CD4-positive, CD25-positive, alpha-beta regulatory T cell (primary cell): ENCODE data around the gene WRAP53. TPM values are rescaled to one million over a fixed set of nuclear protein-coding genes. Genes with fewer than 3 reads are reported as not detected.

Experiments used
- ATAC-seq, 2 donors: fragments of 150-1000 bp; cut with Tn5 transposase; one replicate each; pipeline ENCODE4 v1.10.0; 2021; ENCODE audit warnings: low read depth in 2 of 2, moderate number of reproducible peaks in 2 of 2, moderate library complexity in 1 of 2
- DNase-seq, 3 donors: peaks; one replicate each; pipeline versions ENCODE4 v3.0.0 to v3.0.0-alpha.2; 2012 to 2022; ENCODE audit warnings: mixed read lengths in 1 of 3
- H3K27ac ChIP-seq: one replicate; pipeline ENCODE4 v1.7.0; 2013; ENCODE audit warnings: mild to moderate bottlenecking, low read length; ENCODE audit not compliant: insufficient read depth, poor library complexity, severe bottlenecking
- H3K27me3 ChIP-seq: one replicate; pipeline ENCODE4 v1.7.0; 2013; ENCODE audit warnings: low read length; ENCODE audit not compliant: control insufficient read depth, insufficient read depth
- H3K36me3 ChIP-seq: one replicate; pipeline ENCODE4 v1.7.0; 2013; ENCODE audit warnings: mild to moderate bottlenecking, low read length, moderate library complexity; ENCODE audit not compliant: control insufficient read depth, insufficient read depth
- H3K4me1 ChIP-seq: 2 replicates; pipeline ENCODE4 v1.7.0; 2013; ENCODE audit warnings: mild to moderate bottlenecking, low read length; ENCODE audit not compliant: insufficient read depth, control insufficient read depth, poor library complexity, severe bottlenecking
- H3K4me3 ChIP-seq: one replicate; pipeline ENCODE4 v1.7.0; 2013; ENCODE audit warnings: low read depth, mild to moderate bottlenecking, low read length, moderate library complexity
- H3K9me3 ChIP-seq, 2 experiments: 1 replicate in 1 of 2; 2 replicates in 1 of 2; pipeline ENCODE4 v1.7.0; 2013; ENCODE audit warnings: low read length in 2 of 2, mild to moderate bottlenecking in 1 of 2, moderate library complexity in 1 of 2; ENCODE audit not compliant: control insufficient read depth in 2 of 2
- H3K27ac Mint-ChIP-seq, 3 donors: one replicate each; pipeline ENCODE4 v1.8.0; 2020 to 2022; ENCODE audit warnings: mild to moderate bottlenecking in 3 of 3, mixed read lengths in 3 of 3, moderate library complexity in 2 of 3
- H3K27me3 Mint-ChIP-seq: one replicate; pipeline ENCODE4 v1.8.0; 2022; ENCODE audit warnings: mild to moderate bottlenecking, mixed read lengths
- H3K36me3 Mint-ChIP-seq: one replicate; pipeline ENCODE4 v1.8.0; 2020; ENCODE audit warnings: mixed read lengths
- H3K4me1 Mint-ChIP-seq, 4 donors: one replicate each; pipeline ENCODE4 v1.8.0; 2020 to 2022; ENCODE audit warnings: mixed read lengths in 4 of 4, mild to moderate bottlenecking in 1 of 4
- H3K4me3 Mint-ChIP-seq, 4 donors: one replicate each; pipeline ENCODE4 v1.8.0; 2020 to 2022; ENCODE audit warnings: mild to moderate bottlenecking in 4 of 4, mixed read lengths in 4 of 4, moderate library complexity in 3 of 4
- H3K9me3 Mint-ChIP-seq, 7 donors: one replicate each; pipeline ENCODE4 v1.8.0; 2020 to 2022; ENCODE audit warnings: mixed read lengths in 7 of 7, mild to moderate bottlenecking in 3 of 7, moderate library complexity in 2 of 7
- polyA plus RNA-seq, 4 donors: library from polyadenylated mRNA; unstranded; fragments of 300-500 nt; fragmentation: Illumina TruSeq; gene quantifications; one replicate each; pipeline ENCODE4 v1.2.3, GENCODE V29; 2021
- total RNA-seq: library from RNA; stranded (reverse); gene quantifications from one replicate; pipeline ENCODE4 v1.2.3, GENCODE V29; 2022

WRAP53 gene
- total and polyA plus RNA-seq, 5 donors from 2014 or later: 7.9 to 16.4 (median 11.3) TPM

GRCh38 chr17:7742729-7743128 lies 54.5 kb downstream of the WRAP53 start:
- Mint-ChIP-seq H3K9me3 (peaks cover 0 to 1% (median 0%) of the 10 kb centered on the region in 7 donors), H3K27me3 (peaks cover 34% of the 10 kb centered on the region), H3K4me1 (peaks cover 0 to 3% (median 0%) of the 10 kb centered on the region in 4 donors), H3K36me3 (no peaks in the 10 kb centered on the region), H3K4me3 (no peak overlapping the region), H3K27ac (no peak overlapping the region)
- H3K27ac ChIP-seq: no peak overlapping the region
- no peak overlapping the region for H3K4me3 ChIP-seq
- H3K27me3 ChIP-seq: peaks cover 3% of the 10 kb centered on the region
- no peak for DNase-seq
- H3K4me1 ChIP-seq: no peaks in the 10 kb centered on the region
- ATAC-seq: no peak
- no peaks in the 10 kb centered on the region for H3K36me3 ChIP-seq
- no peaks in the 10 kb centered on the region for H3K9me3 ChIP-seq

DNA sequence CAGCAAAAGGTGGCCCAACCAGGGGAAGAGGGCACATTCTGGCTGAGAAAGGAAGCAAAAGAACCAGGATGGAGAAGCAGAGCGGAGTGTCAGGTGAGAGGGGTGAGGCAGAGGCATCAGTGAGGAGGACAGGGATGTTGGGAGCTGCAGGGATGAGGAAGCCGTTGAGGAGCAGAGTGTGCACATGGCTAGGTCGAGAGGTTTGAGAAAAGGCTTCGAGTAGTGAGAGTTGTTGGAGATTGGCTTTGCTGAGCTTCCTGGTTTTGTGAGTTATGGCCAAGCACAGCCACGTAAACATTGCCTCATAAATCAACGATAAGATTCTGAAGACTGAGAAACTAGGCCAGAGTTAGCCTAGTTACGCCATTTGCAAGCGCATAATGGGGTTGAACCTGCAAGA lies 56.1 kb downstream of the WRAP53 start:
- Mint-ChIP-seq H3K9me3 (peaks cover 0 to 1% (median 0%) of the 10 kb centered on the region in 7 donors), H3K27me3 (peaks cover 36% of the 10 kb centered on the region), H3K36me3 (no peaks in the 10 kb centered on the region), H3K4me3 (no peak overlapping the region), H3K27ac (no peak overlapping the region), H3K4me1 (peaks cover 0 to 3% (median 0%) of the 10 kb centered on the region in 4 donors)
- no peaks in the 10 kb centered on the region for H3K36me3 ChIP-seq
- peaks cover 4% of the 10 kb centered on the region for H3K27me3 ChIP-seq
- no peaks in the 10 kb centered on the region for H3K9me3 ChIP-seq
- DNase-seq (no peak), ATAC-seq (no peak)
- no peak overlapping the region for H3K27ac ChIP-seq
- no peaks in the 10 kb centered on the region for H3K4me1 ChIP-seq
- no peak overlapping the region for H3K4me3 ChIP-seq

GRCh38 chr17:7745748-7746470 lies 57.6 kb downstream of the WRAP53 start:
- H3K9me3 Mint-ChIP-seq: peaks cover 0 to 1% (median 0%) of the 10 kb centered on the region in 7 donors
- Histone ChIP-seq H3K9me3 (no peaks in the 10 kb centered on the region), H3K4me3 (no peak overlapping the region), H3K27me3 (peaks cover 8% of the 10 kb centered on the region), H3K4me1 (no peaks in the 10 kb centered on the region), H3K27ac (no peak overlapping the region), H3K36me3 (no peaks in the 10 kb centered on the region)
- no peaks in the 10 kb centered on the region for H3K36me3 Mint-ChIP-seq
- ATAC-seq (no peak), DNase-seq (no peak)
- H3K4me1 Mint-ChIP-seq: peaks cover 0 to under 1% (median 0%) of the 10 kb centered on the region in 4 donors
- H3K4me3 Mint-ChIP-seq: peak overlapping the region in 1 of 4 donors; percentile 38
- no peak overlapping the region for H3K27ac Mint-ChIP-seq
- peaks cover 32% of the 10 kb centered on the region for H3K27me3 Mint-ChIP-seq

GRCh38 chr17:7747635-7748071 lies 59.4 kb downstream of the WRAP53 start:
- Mint-ChIP-seq H3K36me3 (no peaks in the 10 kb centered on the region), H3K4me1 (no peaks in the 10 kb centered on the region), H3K27ac (no peak overlapping the region), H3K9me3 (peaks cover 0 to 1% (median 0%) of the 10 kb centered on the region in 7 donors), H3K4me3 (no peak overlapping the region), H3K27me3 (peaks cover 32% of the 10 kb centered on the region)
- no peak for ATAC-seq
- Histone ChIP-seq H3K4me3 (no peak overlapping the region), H3K27me3 (peaks cover 8% of the 10 kb centered on the region), H3K27ac (no peak overlapping the region), H3K4me1 (no peaks in the 10 kb centered on the region), H3K36me3 (no peaks in the 10 kb centered on the region), H3K9me3 (no peaks in the 10 kb centered on the region)
- no peak for DNase-seq

GRCh38 chr17:7748076-7748775 lies 59.9 kb downstream of the WRAP53 start:
- Histone ChIP-seq H3K27ac (no peak overlapping the region), H3K9me3 (no peaks in the 10 kb centered on the region), H3K27me3 (peaks cover 8% of the 10 kb centered on the region), H3K4me3 (no peak overlapping the region), H3K36me3 (no peaks in the 10 kb centered on the region), H3K4me1 (no peaks in the 10 kb centered on the region)
- Mint-ChIP-seq H3K27ac (no peak overlapping the region), H3K4me3 (no peak overlapping the region), H3K27me3 (peaks cover 27% of the 10 kb centered on the region), H3K9me3 (peaks cover 0 to 1% (median 0%) of the 10 kb centered on the region in 7 donors), H3K4me1 (no peaks in the 10 kb centered on the region), H3K36me3 (no peaks in the 10 kb centered on the region)
- ATAC-seq (no peak), DNase-seq (no peak)

DNA sequence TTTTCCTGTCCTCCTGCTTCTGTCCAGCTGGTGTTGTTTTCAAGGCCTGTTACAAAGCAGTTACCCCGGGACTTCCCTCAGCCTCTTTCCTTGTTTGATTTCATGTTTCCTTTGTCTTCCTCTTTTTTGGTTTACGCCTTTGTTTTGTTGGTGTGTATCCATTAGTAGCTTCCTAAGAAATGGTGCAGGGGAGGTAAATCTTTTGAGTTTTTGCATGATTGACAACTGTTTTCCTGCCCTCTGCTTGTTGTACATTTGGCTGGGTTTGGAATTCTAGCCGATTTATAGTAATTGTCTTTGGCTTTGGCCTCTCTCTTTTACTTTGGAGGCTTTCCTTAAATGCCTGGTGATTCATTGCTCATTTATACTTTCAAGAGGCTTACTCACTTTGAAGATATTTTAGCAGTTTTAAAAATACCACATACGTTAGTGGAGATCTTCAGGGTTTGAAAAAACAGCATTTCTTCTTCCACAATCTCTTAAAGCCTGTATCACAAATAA lies 62.1 kb downstream of the WRAP53 start:
- Mint-ChIP-seq H3K9me3 (no peaks in the 10 kb centered on the region), H3K4me1 (no peaks in the 10 kb centered on the region), H3K4me3 (no peak overlapping the region), H3K27me3 (peaks cover 22% of the 10 kb centered on the region), H3K27ac (no peak overlapping the region), H3K36me3 (no peaks in the 10 kb centered on the region)
- Histone ChIP-seq H3K27ac (no peak overlapping the region), H3K4me3 (no peak overlapping the region), H3K4me1 (no peaks in the 10 kb centered on the region), H3K9me3 (no peaks in the 10 kb centered on the region), H3K36me3 (no peaks in the 10 kb centered on the region), H3K27me3 (peaks cover 6% of the 10 kb centered on the region)
- ATAC-seq (no peak), DNase-seq (no peak)
